Body of pancreas (tissue), 4 donors: ENCODE results near the gene ABCB11.

ENCODE experiments used
- CTCF ChIP-seq, 7 experiments: fragments of 450-650 bp in 4 of 7; fragments of 200-600 bp in 3 of 7; sonication (generic) in 3 of 7; IDR thresholded peaks; one replicate each; pipeline ENCODE4 v1.5.1; 2016 to 2019; ENCODE audit warnings: antibody characterized with exemption in 7 of 7
- POLR2A ChIP-seq, 3 donors: fragments of 450-650 bp; IDR thresholded peaks; one replicate each; pipeline ENCODE4 v1.6.1; 2016; ENCODE audit warnings: antibody characterized with exemption in 3 of 3, mild to moderate bottlenecking in 2 of 3

- no peak for TF ChIP-seq CTCF (IDR thresholded peaks at IDR 0.05)
- TF ChIP-seq POLR2A (IDR thresholded peaks at IDR 0.05): no peak
These were observed 34.9 kb upstream of the ABCB11 start for GRCh38 chr2:169065864-169066517.
